Endothelial cell of umbilical vein (primary cell): ENCODE data around the gene POU6F2. TPM values are rescaled to one million over a fixed set of nuclear protein-coding genes. Genes with fewer than 3 reads are reported as not detected.

Source experiments
- BruUV-seq: library from RNA; stranded (reverse); fragments of 400-500 nt; replicated peaks from 2 replicates; lab custom pipeline; 2021; lab: Mats Ljungman, UMichigan
- CTCF ChIA-PET: fragments of 300-600, 350-600 bp; sonication (Branson Sonifier 250); formaldehyde crosslinking; loops from one replicate; lab custom pipeline; 2021; ENCODE audit warnings: antibody characterized with exemption, inconsistent platforms; lab: Charles Lee
- POLR2A ChIA-PET: fragments of 300-600, 350-600 bp; sonication (Branson Sonifier 250); formaldehyde crosslinking; loops from one replicate; lab custom pipeline; 2021; ENCODE audit warnings: antibody characterized with exemption, inconsistent platforms; lab: Charles Lee
- DNase-seq: peaks from one replicate; pipeline ENCODE4 v3.0.0-alpha.2; 2011; ENCODE audit warnings: low read depth, low spot score
- FAIRE-seq: peaks from 2 replicates; lab custom pipeline; 2011; peaks lifted over from hg19 to GRCh38; lab: Jason Lieb, UNC
- H2AFZ ChIP-seq: 2 replicates; pipeline ENCODE4 v1.6.0; 2012; ENCODE audit warnings: low read depth, low read length, control low read depth, inconsistent platforms
- H3K27ac ChIP-seq: 2 replicates; pipeline ENCODE4 v1.5.1; 2011; ENCODE audit warnings: low read depth, mild to moderate bottlenecking, control low read depth, low read length, moderate library complexity; ENCODE audit not compliant: insufficient read depth
- H3K27me3 ChIP-seq, 2 experiments: 2 replicates each; pipeline versions ENCODE4 v1.6.0 to v1.6.1; 2011; ENCODE audit warnings: low read length in 2 of 2, mixed read lengths in 1 of 2; ENCODE audit not compliant: control insufficient read depth in 2 of 2, insufficient read depth in 2 of 2
- H3K36me3 ChIP-seq, 2 experiments: 2 replicates in 1 of 2; 3 replicates in 1 of 2; pipeline ENCODE4 v1.5.1; 2011; ENCODE audit warnings: low read length in 2 of 2, mild to moderate bottlenecking in 1 of 2, moderate library complexity in 1 of 2; ENCODE audit not compliant: control insufficient read depth in 2 of 2, insufficient read depth in 2 of 2; ENCODE audit errors: extremely low read depth in 1 of 2
- H3K4me1 ChIP-seq: 3 replicates; pipeline ENCODE4 v1.5.1; 2011; ENCODE audit warnings: mild to moderate bottlenecking, low read length; ENCODE audit not compliant: control insufficient read depth, insufficient read depth; ENCODE audit errors: extremely low read depth
- H3K4me2 ChIP-seq: 2 replicates; pipeline ENCODE4 v1.6.1; 2011; ENCODE audit warnings: low read length, control low read depth, mixed read lengths; ENCODE audit not compliant: insufficient read depth
- H3K4me3 ChIP-seq, 3 experiments: fragments of 200-600 bp in 1 of 3; sonication (generic), shearing (Covaris generic) in 1 of 3; replicated peaks in 1 of 3; 2 replicates each; pipeline ENCODE4 v1.5.1; 2011 to 2016; ENCODE audit warnings: control low read depth in 3 of 3, low read length in 3 of 3, mild to moderate bottlenecking in 2 of 3, inconsistent platforms in 1 of 3, low read depth in 1 of 3, moderate library complexity in 1 of 3; ENCODE audit not compliant: insufficient read depth in 1 of 3
- H3K79me2 ChIP-seq: 2 replicates; pipeline ENCODE4 v1.6.0; 2012; ENCODE audit warnings: low read length, inconsistent platforms; ENCODE audit not compliant: control insufficient read depth, insufficient read depth
- H3K9ac ChIP-seq: replicated peaks from 2 replicates; pipeline ENCODE3; 2011; ENCODE audit warnings: low read length, control low read depth; ENCODE audit not compliant: insufficient read depth; ENCODE audit errors: extremely low read depth
- H3K9me1 ChIP-seq: replicated peaks from 3 replicates; pipeline ENCODE4 v1.6.0; 2011; ENCODE audit warnings: mild to moderate bottlenecking, low read length; ENCODE audit not compliant: control insufficient read depth, insufficient read depth; ENCODE audit errors: extremely low read depth
- H3K9me3 ChIP-seq: replicated peaks from 2 replicates; pipeline ENCODE4 v1.5.1; 2012; ENCODE audit warnings: low read length, inconsistent platforms; ENCODE audit not compliant: control insufficient read depth, insufficient read depth
- H4K20me1 ChIP-seq: replicated peaks from 2 replicates; pipeline ENCODE3; 2011; ENCODE audit warnings: mild to moderate bottlenecking, low read length; ENCODE audit not compliant: control insufficient read depth, insufficient read depth; ENCODE audit errors: extremely low read depth
- EZH2 ChIP-seq: IDR thresholded peaks from 2 replicates; pipeline ENCODE4 v1.6.1; 2012; ENCODE audit warnings: borderline replicate concordance, low read depth, mild to moderate bottlenecking, moderate library complexity, low read length, inconsistent platforms; ENCODE audit not compliant: severe bottlenecking
- FOS ChIP-seq: IDR thresholded peaks from 2 replicates; pipeline ENCODE4 v1.6.1; 2011; ENCODE audit warnings: mild to moderate bottlenecking, low read length, moderate library complexity, borderline replicate concordance; ENCODE audit not compliant: insufficient read depth
- GATA2 ChIP-seq: IDR thresholded peaks from 2 replicates; pipeline ENCODE4 v1.7.0; 2011; ENCODE audit warnings: low read depth, mild to moderate bottlenecking, moderate library complexity, mixed read lengths, low read length; ENCODE audit not compliant: insufficient read length, insufficient read depth
- JUN ChIP-seq: IDR thresholded peaks from 2 replicates; pipeline ENCODE4 v1.6.1; 2011; ENCODE audit warnings: borderline replicate concordance, low read depth; ENCODE audit not compliant: insufficient read length, insufficient read depth
- MYC ChIP-seq: IDR thresholded peaks from one replicate; pipeline ENCODE4 v1.6.1; 2011; ENCODE audit warnings: mild to moderate bottlenecking, low read depth, low read length
- POLR2A ChIP-seq: IDR thresholded peaks from 2 replicates; pipeline ENCODE4 v1.6.1; 2012; ENCODE audit warnings: low read depth, mild to moderate bottlenecking, control low read depth, low read length
- POLR2AphosphoS5 ChIP-seq: IDR thresholded peaks from 2 replicates; pipeline ENCODE4 v1.6.1; 2012; ENCODE audit warnings: low read depth, mild to moderate bottlenecking, control low read depth, low read length, moderate library complexity; ENCODE audit not compliant: insufficient read depth
- dilution Hi-C: fragments of 300-500 bp; cut with MboI; formaldehyde crosslinking; loops from one replicate; pipeline ENCODE4 v1.15.0; 2019; ENCODE audit warnings: low sequenced_read_pairs; ENCODE audit not compliant: extremely low pct_ligation_motif_present
- intact Hi-C: fragments of 100-400 bp; cut with micrococcal nuclease; formaldehyde crosslinking; loops from one replicate; pipeline ENCODE4 v1.10.0; 2022
- polyA plus RNA-seq, 4 experiments: library from polyadenylated mRNA; depleted of rRNA in 3 of 4; stranded (reverse) in 3 of 4; unstranded in 1 of 4; fragments of >200 nt; gene quantifications; 2 replicates each; pipeline versions ENCODE4 v1.2.1 to v1.2.3, GENCODE V29; 2011 to 2012; ENCODE audit warnings: missing spikeins in 1 of 4
- total RNA-seq: library from RNA; stranded (reverse); gene quantifications from 2 replicates; pipeline ENCODE4 v1.2.3, GENCODE V29; 2021
- TF ChIP-seq, protein P1 (sequence below): IDR thresholded peaks from 2 replicates; pipeline ENCODE4 v1.6.1; 2011; ENCODE audit not compliant: insufficient read depth, insufficient read length
- TF ChIP-seq, protein P2 (sequence below), 2 donors: IDR thresholded peaks; 1 replicate in 1 of 2; 2 replicates in 1 of 2; pipeline ENCODE4 v1.5.1; 2011; ENCODE audit warnings: low read length in 2 of 2, mild to moderate bottlenecking in 2 of 2, moderate library complexity in 2 of 2, control low read depth in 1 of 2, inconsistent platforms in 1 of 2, low read depth in 1 of 2; ENCODE audit not compliant: insufficient read depth in 1 of 2; ENCODE audit errors: extremely low read depth in 1 of 2

The POU6F2 gene
- total and polyA plus RNA-seq, 2 donors (not counting 3 experiments of a cell fraction or from before 2014, with no cell fraction given), result 0.29 TPM; not detected in 1

DNA sequence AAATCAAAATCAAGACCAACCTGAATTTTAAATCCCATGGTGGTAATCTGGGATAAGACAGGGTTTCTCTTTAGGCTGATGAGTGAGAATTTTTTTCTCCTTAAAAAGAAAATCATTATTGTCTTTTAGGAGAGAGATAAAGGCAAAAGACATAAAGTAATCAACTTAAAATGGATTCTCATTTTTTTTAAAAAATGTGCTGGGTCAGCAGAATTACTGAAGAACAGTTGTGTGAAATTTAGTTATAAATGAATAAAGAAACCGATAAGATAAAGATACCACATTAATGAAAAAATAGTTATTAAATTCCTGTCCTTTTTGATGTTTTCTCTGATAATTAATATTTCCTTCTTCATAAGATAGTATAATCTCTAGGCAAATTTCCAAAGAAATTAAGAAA is 427.2 kb downstream of the POU6F2 start:
- H3K4me2 ChIP-seq, result no peak overlapping the region
- no peak overlapping the region for H3K4me3 ChIP-seq
- POLR2A ChIA-PET, result no interaction called here
- H3K4me1 ChIP-seq, result no peaks in the 10 kb centered on the region
- intact Hi-C loops, result no loop called here
- CTCF ChIA-PET, result no interaction called here
- H3K9ac ChIP-seq, result no peak overlapping the region
- peaks cover 2 to 4% of the 10 kb centered on the region in 2 experiments for H3K27me3 ChIP-seq
- no TSS peak for BruUV-seq
- no peaks in the 10 kb centered on the region for H4K20me1 ChIP-seq
- DNase-seq (no peak), FAIRE-seq (no peak)
- no peak overlapping the region for H3K27ac ChIP-seq
- TF ChIP-seq POLR2A (no peak), EZH2 (no peak), GATA2 (no peak), POLR2AphosphoS5 (no peak), JUN (no peak), MYC (no peak), FOS (no peak)
- TF ChIP-seq, protein P1, sequence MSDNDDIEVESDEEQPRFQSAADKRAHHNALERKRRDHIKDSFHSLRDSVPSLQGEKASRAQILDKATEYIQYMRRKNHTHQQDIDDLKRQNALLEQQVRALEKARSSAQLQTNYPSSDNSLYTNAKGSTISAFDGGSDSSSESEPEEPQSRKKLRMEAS, result no peak
- TF ChIP-seq, protein P2, sequence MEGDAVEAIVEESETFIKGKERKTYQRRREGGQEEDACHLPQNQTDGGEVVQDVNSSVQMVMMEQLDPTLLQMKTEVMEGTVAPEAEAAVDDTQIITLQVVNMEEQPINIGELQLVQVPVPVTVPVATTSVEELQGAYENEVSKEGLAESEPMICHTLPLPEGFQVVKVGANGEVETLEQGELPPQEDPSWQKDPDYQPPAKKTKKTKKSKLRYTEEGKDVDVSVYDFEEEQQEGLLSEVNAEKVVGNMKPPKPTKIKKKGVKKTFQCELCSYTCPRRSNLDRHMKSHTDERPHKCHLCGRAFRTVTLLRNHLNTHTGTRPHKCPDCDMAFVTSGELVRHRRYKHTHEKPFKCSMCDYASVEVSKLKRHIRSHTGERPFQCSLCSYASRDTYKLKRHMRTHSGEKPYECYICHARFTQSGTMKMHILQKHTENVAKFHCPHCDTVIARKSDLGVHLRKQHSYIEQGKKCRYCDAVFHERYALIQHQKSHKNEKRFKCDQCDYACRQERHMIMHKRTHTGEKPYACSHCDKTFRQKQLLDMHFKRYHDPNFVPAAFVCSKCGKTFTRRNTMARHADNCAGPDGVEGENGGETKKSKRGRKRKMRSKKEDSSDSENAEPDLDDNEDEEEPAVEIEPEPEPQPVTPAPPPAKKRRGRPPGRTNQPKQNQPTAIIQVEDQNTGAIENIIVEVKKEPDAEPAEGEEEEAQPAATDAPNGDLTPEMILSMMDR (IDR thresholded peaks at IDR 0.05; ENCODE audit: extremely low read depth in 1 of 2, insufficient read depth in 1 of 2, low read depth in 1 of 2, low read length in 2 of 2), result no peak
- no peaks in the 10 kb centered on the region for H3K9me3 ChIP-seq
- dilution Hi-C loops, result no loop called here
- no peaks in the 10 kb centered on the region for H3K79me2 ChIP-seq
- no peaks in the 10 kb centered on the region for H3K9me1 ChIP-seq
- no peak overlapping the region for H2AFZ ChIP-seq
- H3K36me3 ChIP-seq, result no peaks in the 10 kb centered on the region
